Measurements from ENCODE around the gene EFTUD2. TPM values are rescaled to one million over a fixed set of nuclear protein-coding genes. Genes with fewer than 3 reads are reported as not detected.

Gene EFTUD2
- total and polyA plus RNA-seq, 2 experiments from 2014 or later = 65.2 to 87.0 TPM

DNA sequence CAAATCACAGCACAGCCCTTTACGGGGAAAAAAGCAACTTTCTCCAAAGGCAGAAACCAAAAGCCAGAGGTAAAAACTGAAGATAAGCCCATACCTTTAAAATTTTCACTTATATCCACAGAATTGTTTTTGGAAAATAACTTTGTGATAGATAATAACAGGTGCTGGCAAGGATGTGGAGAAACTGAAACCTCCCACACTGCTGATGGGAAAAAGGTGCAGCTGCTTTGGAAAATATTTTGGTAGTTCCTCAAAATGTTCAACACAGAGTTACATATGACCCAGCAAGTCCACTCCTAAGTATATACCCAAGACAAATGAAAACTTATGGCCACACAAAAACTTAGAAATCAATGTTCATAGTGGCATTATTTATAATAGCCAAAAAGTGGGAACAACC is 12.2 kb downstream of the EFTUD2 start:
- no peak for DNase-seq (ENCODE audit: low spot score)
- no peak for TF ChIP-seq EZH2 (IDR thresholded peaks at IDR 0.05; ENCODE audit: borderline replicate concordance)
- TF ChIP-seq, protein P1, sequence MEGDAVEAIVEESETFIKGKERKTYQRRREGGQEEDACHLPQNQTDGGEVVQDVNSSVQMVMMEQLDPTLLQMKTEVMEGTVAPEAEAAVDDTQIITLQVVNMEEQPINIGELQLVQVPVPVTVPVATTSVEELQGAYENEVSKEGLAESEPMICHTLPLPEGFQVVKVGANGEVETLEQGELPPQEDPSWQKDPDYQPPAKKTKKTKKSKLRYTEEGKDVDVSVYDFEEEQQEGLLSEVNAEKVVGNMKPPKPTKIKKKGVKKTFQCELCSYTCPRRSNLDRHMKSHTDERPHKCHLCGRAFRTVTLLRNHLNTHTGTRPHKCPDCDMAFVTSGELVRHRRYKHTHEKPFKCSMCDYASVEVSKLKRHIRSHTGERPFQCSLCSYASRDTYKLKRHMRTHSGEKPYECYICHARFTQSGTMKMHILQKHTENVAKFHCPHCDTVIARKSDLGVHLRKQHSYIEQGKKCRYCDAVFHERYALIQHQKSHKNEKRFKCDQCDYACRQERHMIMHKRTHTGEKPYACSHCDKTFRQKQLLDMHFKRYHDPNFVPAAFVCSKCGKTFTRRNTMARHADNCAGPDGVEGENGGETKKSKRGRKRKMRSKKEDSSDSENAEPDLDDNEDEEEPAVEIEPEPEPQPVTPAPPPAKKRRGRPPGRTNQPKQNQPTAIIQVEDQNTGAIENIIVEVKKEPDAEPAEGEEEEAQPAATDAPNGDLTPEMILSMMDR (IDR thresholded peaks at IDR 0.05; ENCODE audit: poor library complexity) = no peak
- TF ChIP-seq EZH2phosphoT487 (IDR thresholded peaks at IDR 0.05; ENCODE audit: low read depth, severe bottlenecking, unreplicated experiment) = no peak
- H2AFZ ChIP-seq = no peak overlapping the region
- no peaks in the 10 kb centered on the region for H3K9me2 ChIP-seq (replicated peaks; ENCODE audit: insufficient read depth)
- no peak overlapping the region for H3K4me3 ChIP-seq
- no peaks in the 10 kb centered on the region for H4K20me1 ChIP-seq (ENCODE audit: insufficient read depth, poor library complexity, severe bottlenecking)
- 90% methylated on average over 1 of the region's 1 CpG for WGBS (ENCODE audit: low lambda C conversion rate, missing lambda C conversion rate)
- H3K27me3 ChIP-seq = no peaks in the 10 kb centered on the region
- no peaks in the 10 kb centered on the region for H3K9me3 ChIP-seq (ENCODE audit: low read depth)
- H3K27ac ChIP-seq = no peak overlapping the region
- peaks cover 6% of the 10 kb centered on the region for H3K36me3 ChIP-seq (replicated peaks; ENCODE audit: insufficient read depth, low read depth)
- H3K4me2 ChIP-seq = no peak overlapping the region
- H3K79me2 ChIP-seq = peaks cover 34% of the 10 kb centered on the region
- H3K4me1 ChIP-seq (ENCODE audit: insufficient read depth) = no peaks in the 10 kb centered on the region

DNA sequence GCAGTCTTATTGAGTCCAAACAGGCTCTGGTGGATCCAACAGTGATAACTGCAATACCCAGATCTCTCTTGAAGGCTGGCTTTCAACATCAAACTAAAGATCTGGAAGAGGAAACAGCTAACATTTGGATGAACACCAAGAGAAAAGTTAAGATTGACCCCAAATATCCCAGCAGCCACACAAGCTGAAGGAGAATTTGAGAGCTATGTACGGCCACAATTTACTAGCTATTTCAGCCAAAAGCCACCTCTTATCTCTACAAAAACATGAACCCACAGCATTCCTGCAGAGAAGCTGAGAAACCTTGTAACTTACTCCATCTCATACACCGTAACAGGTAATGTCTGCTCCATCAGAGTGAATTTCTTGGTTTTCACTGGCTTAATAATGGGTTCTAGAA is 14.3 kb downstream of the EFTUD2 start:
- no peaks in the 10 kb centered on the region for H3K9me2 ChIP-seq (replicated peaks; ENCODE audit: insufficient read depth)
- H3K27ac ChIP-seq = no peak overlapping the region
- H3K9me3 ChIP-seq (ENCODE audit: low read depth) = no peaks in the 10 kb centered on the region
- H3K4me3 ChIP-seq = no peak overlapping the region
- 93% methylated on average over 2 of the region's 2 CpGs for WGBS (ENCODE audit: low lambda C conversion rate, missing lambda C conversion rate)
- H3K4me1 ChIP-seq (ENCODE audit: insufficient read depth) = no peaks in the 10 kb centered on the region
- no peaks in the 10 kb centered on the region for H4K20me1 ChIP-seq (ENCODE audit: insufficient read depth, poor library complexity, severe bottlenecking)
- no peak for DNase-seq (ENCODE audit: low spot score)
- no peak overlapping the region for H2AFZ ChIP-seq
- TF ChIP-seq EZH2phosphoT487 (IDR thresholded peaks at IDR 0.05; ENCODE audit: low read depth, severe bottlenecking, unreplicated experiment) (no peak), EZH2 (IDR thresholded peaks at IDR 0.05; ENCODE audit: borderline replicate concordance) (no peak)
- TF ChIP-seq, protein P1 (IDR thresholded peaks at IDR 0.05; ENCODE audit: poor library complexity) = no peak
- H3K79me2 ChIP-seq = peaks cover 14% of the 10 kb centered on the region
- H3K27me3 ChIP-seq = no peaks in the 10 kb centered on the region
- H3K36me3 ChIP-seq (replicated peaks; ENCODE audit: insufficient read depth, low read depth) = peaks cover 6% of the 10 kb centered on the region
- H3K4me2 ChIP-seq = no peak overlapping the region

DNA sequence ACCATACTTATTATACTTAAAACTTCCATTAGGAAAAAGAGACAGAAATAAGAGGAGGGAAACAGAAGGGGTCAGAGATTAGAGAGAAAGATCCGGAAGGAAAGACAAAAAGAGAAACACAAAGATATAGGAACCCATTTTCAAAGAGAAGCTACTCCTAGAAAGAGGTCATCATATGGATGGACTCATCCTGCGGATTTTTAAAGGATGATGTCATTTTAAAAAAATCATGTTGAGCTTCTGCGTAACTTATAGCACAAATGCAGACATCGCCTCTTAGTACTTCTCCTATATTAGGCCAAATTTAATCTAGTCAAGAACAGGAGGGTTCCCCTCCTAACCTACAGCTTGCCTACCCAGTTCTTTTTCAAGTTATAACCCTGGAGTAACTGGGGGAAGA is 18.1 kb downstream of the EFTUD2 start:
- no peaks in the 10 kb centered on the region for H3K79me2 ChIP-seq
- no peak overlapping the region for H3K4me2 ChIP-seq
- H3K4me1 ChIP-seq (ENCODE audit: insufficient read depth) = no peaks in the 10 kb centered on the region
- no peaks in the 10 kb centered on the region for H4K20me1 ChIP-seq (ENCODE audit: insufficient read depth, poor library complexity, severe bottlenecking)
- H3K27ac ChIP-seq = no peak overlapping the region
- no peak overlapping the region for H2AFZ ChIP-seq
- H3K9me3 ChIP-seq (ENCODE audit: low read depth) = no peaks in the 10 kb centered on the region
- 94% methylated on average over 4 of the region's 4 CpGs for WGBS (ENCODE audit: low lambda C conversion rate, missing lambda C conversion rate)
- no peak for DNase-seq (ENCODE audit: low spot score)
- no peak for TF ChIP-seq EZH2phosphoT487 (IDR thresholded peaks at IDR 0.05; ENCODE audit: low read depth, severe bottlenecking, unreplicated experiment)
- no peaks in the 10 kb centered on the region for H3K9me2 ChIP-seq (replicated peaks; ENCODE audit: insufficient read depth)
- peaks cover 6% of the 10 kb centered on the region for H3K36me3 ChIP-seq (replicated peaks; ENCODE audit: insufficient read depth, low read depth)
- H3K27me3 ChIP-seq = no peaks in the 10 kb centered on the region
- no peak overlapping the region for H3K4me3 ChIP-seq

DNA sequence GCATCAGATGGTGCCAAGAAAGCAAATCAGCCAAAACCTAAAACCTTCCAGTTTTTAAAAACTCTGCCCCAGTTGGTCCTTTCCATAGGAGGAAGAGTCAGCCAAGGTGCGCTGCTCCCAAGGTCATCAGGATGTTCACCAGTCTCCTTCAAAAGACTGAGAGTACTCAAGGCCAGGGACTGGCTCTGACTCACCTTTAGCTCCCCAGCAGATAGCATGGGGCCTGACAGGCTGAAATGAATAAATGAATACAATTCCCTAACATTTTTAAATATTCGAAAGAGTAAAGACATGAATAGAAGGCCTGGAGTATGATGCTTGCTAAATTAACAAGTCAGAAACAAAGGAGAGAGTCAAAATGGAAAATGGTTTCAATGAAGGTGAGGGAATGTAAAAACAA is 19.2 kb downstream of the EFTUD2 start:
- no peaks in the 10 kb centered on the region for H3K9me2 ChIP-seq (replicated peaks; ENCODE audit: insufficient read depth)
- H3K27ac ChIP-seq = no peak overlapping the region
- no peaks in the 10 kb centered on the region for H3K79me2 ChIP-seq
- H3K4me1 ChIP-seq (ENCODE audit: insufficient read depth) = no peaks in the 10 kb centered on the region
- H2AFZ ChIP-seq = no peak overlapping the region
- no peaks in the 10 kb centered on the region for H3K9me3 ChIP-seq (ENCODE audit: low read depth)
- TF ChIP-seq, protein P1 (IDR thresholded peaks at IDR 0.05; ENCODE audit: poor library complexity) = no peak
- TF ChIP-seq EZH2phosphoT487 (IDR thresholded peaks at IDR 0.05; ENCODE audit: low read depth, severe bottlenecking, unreplicated experiment) = no peak
- TF ChIP-seq EZH2 (IDR thresholded peaks at IDR 0.05; ENCODE audit: borderline replicate concordance) = no peak
- DNase-seq (ENCODE audit: low spot score) = no peak
- WGBS (ENCODE audit: low lambda C conversion rate, missing lambda C conversion rate) = 97% methylated on average over 2 of the region's 2 CpGs
- no peaks in the 10 kb centered on the region for H3K27me3 ChIP-seq
- H4K20me1 ChIP-seq (ENCODE audit: insufficient read depth, poor library complexity, severe bottlenecking) = no peaks in the 10 kb centered on the region
- H3K4me3 ChIP-seq = no peak overlapping the region
- no peak overlapping the region for H3K4me2 ChIP-seq
- peaks cover 5% of the 10 kb centered on the region for H3K36me3 ChIP-seq (replicated peaks; ENCODE audit: insufficient read depth, low read depth)

Data from hepatocyte (in vitro differentiated cells).